SK-N-SH (cell line): ENCODE measurements around the gene LDLRAD1. TPM values are rescaled to one million over a fixed set of nuclear protein-coding genes. Genes with fewer than 3 reads are reported as not detected.

Source experiments
- CTCF ChIA-PET: fragments of 300-600, 350-600 bp; formaldehyde crosslinking; extraction: SDS; loops from one replicate; lab custom pipeline; 2021; lab: Yijun Ruan, JAX
- POLR2A ChIA-PET: fragments of 350-600 bp; sonication (Branson Sonifier 250); formaldehyde crosslinking; extraction: SDS; loops from one replicate; lab custom pipeline; 2020; ENCODE audit warnings: antibody characterized with exemption, inconsistent platforms; lab: Yijun Ruan, JAX
- DNase-seq: peaks from one replicate; pipeline ENCODE4 v3.0.0; 2012
- H2AFZ ChIP-seq: fragments of 200-600 bp; sonication (generic); 2 replicates; pipeline ENCODE4 v1.8.1; 2016; ENCODE audit warnings: antibody characterized with exemption, mild to moderate bottlenecking, low read depth
- H3F3A ChIP-seq: fragments of 200-600 bp; sonication (generic); replicated peaks from 2 replicates; pipeline ENCODE3; 2016; ENCODE audit warnings: antibody characterized with exemption, mild to moderate bottlenecking; ENCODE audit not compliant: insufficient read depth
- H3K27ac ChIP-seq, 2 experiments: fragments of 200-500 bp in 1 of 2; fragments of 200-600 bp in 1 of 2; sonication (Bioruptor generic) in 1 of 2; sonication (generic), shearing (Covaris generic) in 1 of 2; 2 replicates each; pipeline versions ENCODE4 v1.5.1 to v1.6.1; 2014 to 2016; ENCODE audit warnings: low read depth in 2 of 2, inconsistent platforms in 1 of 2, low read length in 1 of 2, mild to moderate bottlenecking in 1 of 2, mixed read lengths in 1 of 2
- H3K27me3 ChIP-seq: fragments of 200-600 bp; sonication (generic), shearing (Covaris generic); 2 replicates; pipeline ENCODE4 v1.6.1; 2016; ENCODE audit warnings: mixed run types; ENCODE audit not compliant: insufficient read depth
- H3K36me3 ChIP-seq, 2 experiments: fragments of 200-500 bp in 1 of 2; fragments of 200-600 bp in 1 of 2; sonication (Bioruptor generic) in 1 of 2; sonication (generic) in 1 of 2; replicated peaks in 1 of 2; 2 replicates each; pipeline versions ENCODE3 to v1.5.1; 2014 to 2016; ENCODE audit warnings: low read length in 1 of 2, mild to moderate bottlenecking in 1 of 2; ENCODE audit not compliant: insufficient read depth in 2 of 2, control insufficient read depth in 1 of 2
- H3K4me1 ChIP-seq, 2 experiments: fragments of 200-500 bp in 1 of 2; fragments of 200-600 bp in 1 of 2; sonication (Bioruptor generic) in 1 of 2; sonication (generic), shearing (Covaris generic) in 1 of 2; 2 replicates each; pipeline versions ENCODE4 v1.5.1 to v1.6.1; 2014 to 2016; ENCODE audit warnings: low read depth in 1 of 2, low read length in 1 of 2, mixed run types in 1 of 2; ENCODE audit not compliant: insufficient read depth in 2 of 2, control insufficient read depth in 1 of 2
- H3K4me2 ChIP-seq: fragments of 200-600 bp; sonication (generic), shearing (Covaris generic); 2 replicates; pipeline ENCODE4 v1.6.1; 2017; ENCODE audit warnings: mixed run types
- H3K4me3 ChIP-seq, 2 experiments: fragments of 200-500 bp in 1 of 2; fragments of 200-600 bp in 1 of 2; sonication (Bioruptor generic) in 1 of 2; sonication (generic), shearing (Covaris generic) in 1 of 2; 2 replicates each; pipeline versions ENCODE4 v1.5.1 to v1.8.1; 2014 to 2016; ENCODE audit warnings: low read depth in 2 of 2, inconsistent platforms in 1 of 2, low read length in 1 of 2, mild to moderate bottlenecking in 1 of 2, mixed read lengths in 1 of 2, moderate library complexity in 1 of 2
- H3K79me2 ChIP-seq: fragments of 200-600 bp; sonication (generic); 2 replicates; pipeline ENCODE4 v1.8.1; 2017; ENCODE audit warnings: mild to moderate bottlenecking; ENCODE audit not compliant: insufficient read depth
- H3K9ac ChIP-seq: fragments of 200-600 bp; sonication (generic); 2 replicates; pipeline ENCODE4 v1.6.1; 2017; ENCODE audit warnings: mixed run types
- H3K9me2 ChIP-seq: fragments of 200-600 bp; sonication (generic); 2 replicates; pipeline ENCODE4 v1.6.1; 2017; ENCODE audit warnings: mixed run types
- H3K9me3 ChIP-seq: fragments of 200-600 bp; sonication (generic); 2 replicates; pipeline ENCODE4 v1.6.1; 2017; ENCODE audit warnings: mixed run types, mild to moderate bottlenecking, moderate library complexity
- H4K20me1 ChIP-seq: fragments of 200-600 bp; sonication (generic); 2 replicates; pipeline ENCODE4 v1.6.1; 2017; ENCODE audit warnings: mild to moderate bottlenecking, mixed run types; ENCODE audit not compliant: insufficient read depth
- CTCF ChIP-seq: fragments of 200-600 bp; sonication (generic); IDR thresholded peaks from 2 replicates; pipeline ENCODE4 v1.6.1; 2017; ENCODE audit warnings: antibody characterized with exemption, mild to moderate bottlenecking, moderate library complexity
- EZH2phosphoT487 ChIP-seq: fragments of 200-600 bp; sonication (generic); IDR thresholded peaks from 2 replicates; pipeline ENCODE4 v1.6.1; 2017; ENCODE audit warnings: low read depth, mixed run types, mild to moderate bottlenecking, antibody characterized with exemption, moderate library complexity, borderline replicate concordance
- FOSL2 ChIP-seq: IDR thresholded peaks from 2 replicates; pipeline ENCODE4 v1.4.0; 2012; ENCODE audit warnings: low read depth, mild to moderate bottlenecking, moderate library complexity, borderline replicate concordance
- MXI1 ChIP-seq: IDR thresholded peaks from 2 replicates; pipeline ENCODE4 v1.6.1; 2012; ENCODE audit warnings: mild to moderate bottlenecking, low read depth, low read length, improper control_type of control experiment
- NRF1 ChIP-seq: IDR thresholded peaks from 2 replicates; pipeline ENCODE4 v1.6.1; 2012; ENCODE audit warnings: low read depth, mild to moderate bottlenecking, low read length
- PBX3 ChIP-seq: IDR thresholded peaks from 2 replicates; pipeline ENCODE4; 2012
- RCOR1 ChIP-seq: fragments of 150-350 bp; IDR thresholded peaks from 2 replicates; pipeline ENCODE4 v1.6.1; 2017; ENCODE audit warnings: antibody characterized with exemption, low read length
- SMC3 ChIP-seq: IDR thresholded peaks from 2 replicates; pipeline ENCODE4 v1.6.1; 2012; ENCODE audit warnings: low read depth, low read length, improper control_type of control experiment
- USF1 ChIP-seq: IDR thresholded peaks from 2 replicates; pipeline ENCODE4 v1.4.0; 2012; ENCODE audit warnings: low read depth, borderline replicate concordance
- ZBTB33 ChIP-seq: IDR thresholded peaks from 2 replicates; pipeline ENCODE4 v1.4.0; 2012; ENCODE audit warnings: low read depth, borderline replicate concordance
- WGBS: methylation state at CpG from one replicate; pipeline ENCODE4 v1.1.6; 2017; ENCODE audit warnings: low lambda C conversion rate; 5-methylcytosine and 5-hydroxymethylcytosine counted together
- polyA plus RNA-seq, 3 experiments: library from polyadenylated mRNA; depleted of rRNA; stranded (reverse); fragments of >200 nt; gene quantifications; 2 replicates each; pipeline ENCODE4 v1.2.3, GENCODE V29; 2012

Gene LDLRAD1
- polyA plus RNA-seq, 1 of the 3 experiments (the other 2 are of a cell fraction): not detected

- Histone ChIP-seq H3K4me2 (no peak overlapping the region), H4K20me1 (no peaks in the 10 kb centered on the region), H2AFZ (no peak overlapping the region), H3F3A (no peaks in the 10 kb centered on the region), H3K9me3 (no peaks in the 10 kb centered on the region), H3K27ac (no peak overlapping the region), H3K27me3 (no peaks in the 10 kb centered on the region), H3K9ac (no peak overlapping the region), H3K4me3 (no peak overlapping the region), H3K79me2 (no peaks in the 10 kb centered on the region), H3K9me2 (no peaks in the 10 kb centered on the region), H3K4me1 (peaks cover 0 to 8% of the 10 kb centered on the region in 2 experiments; a peak in 1 of 4 replicates), H3K36me3 (no peaks in the 10 kb centered on the region)
- DNase-seq: no peak
- POLR2A ChIA-PET: no interaction called here
- 88% methylated on average over 12 of the region's 12 CpGs for WGBS
- TF ChIP-seq EZH2phosphoT487 (no peak), RCOR1 (no peak), USF1 (no peak), ZBTB33 (no peak), CTCF (no peak), FOSL2 (no peak), MXI1 (no peak), SMC3 (no peak), PBX3 (no peak), NRF1 (no peak)
- CTCF ChIA-PET: interaction anchor here (0.9 kb wide), 1 partner anchor 13 kb away, joined by 3 read pairs; no protein-coding TSS in a partner anchor
These were observed 14.7 kb downstream of the LDLRAD1 start for GRCh38 chr1:54003249-54003646.
